Natural killer cell (primary cell): Measurements from ENCODE around the gene ECI2. TPM values are rescaled to one million over a fixed set of nuclear protein-coding genes. Genes with fewer than 3 reads are reported as not detected.

Source experiments
- ATAC-seq, 3 donors: fragments of 150-1000 bp in 2 of 3; fragments of 200-7000 bp in 1 of 3; cut with Tn5 transposase; 1 replicate in 1 of 3; 2 replicates in 2 of 3; pipeline ENCODE4 v1.10.0; 2021; ENCODE audit warnings: mild to moderate bottlenecking in 2 of 3, moderate library complexity in 2 of 3
- DNase-seq, 2 donors: peaks; one replicate each; pipeline versions ENCODE4 v3.0.0 to v3.0.0-alpha.2; 2013 to 2021; ENCODE audit warnings: mixed read lengths in 1 of 2
- H3K27ac ChIP-seq: one replicate; pipeline ENCODE4 v1.5.1; 2013; ENCODE audit warnings: mild to moderate bottlenecking, low read length
- H3K27me3 ChIP-seq: one replicate; pipeline ENCODE4 v1.6.1; 2013; ENCODE audit warnings: low read length; ENCODE audit not compliant: control insufficient read depth, insufficient read depth
- H3K36me3 ChIP-seq: one replicate; pipeline ENCODE4 v1.6.1; 2013; ENCODE audit warnings: low read length; ENCODE audit not compliant: control insufficient read depth, insufficient read depth
- H3K4me1 ChIP-seq: one replicate; pipeline ENCODE4 v1.6.1; 2013; ENCODE audit warnings: low read length; ENCODE audit not compliant: control insufficient read depth, insufficient read depth
- H3K4me3 ChIP-seq: one replicate; pipeline ENCODE4 v1.5.1; 2013; ENCODE audit warnings: low read length
- H3K9me3 ChIP-seq: one replicate; pipeline ENCODE4 v1.6.1; 2013; ENCODE audit warnings: low read length; ENCODE audit not compliant: control insufficient read depth, insufficient read depth
- H3K27ac Mint-ChIP-seq, 2 donors: one replicate each; pipeline ENCODE4 v1.8.0; 2022; ENCODE audit warnings: mild to moderate bottlenecking in 2 of 2, mixed read lengths in 2 of 2, moderate library complexity in 1 of 2
- H3K27me3 Mint-ChIP-seq, 2 donors: one replicate each; pipeline ENCODE4 v1.8.0; 2022; ENCODE audit warnings: low read depth in 2 of 2, mixed read lengths in 2 of 2
- H3K36me3 Mint-ChIP-seq: one replicate; pipeline ENCODE4 v1.8.0; 2022; ENCODE audit warnings: mixed read lengths
- H3K4me1 Mint-ChIP-seq, 2 donors: one replicate each; pipeline ENCODE4 v1.8.0; 2022; ENCODE audit warnings: mixed read lengths in 2 of 2
- H3K4me3 Mint-ChIP-seq: one replicate; pipeline ENCODE4 v1.8.0; 2022; ENCODE audit warnings: mild to moderate bottlenecking, moderate library complexity, mixed read lengths
- H3K9me3 Mint-ChIP-seq, 2 donors: one replicate each; pipeline ENCODE4 v1.8.0; 2022; ENCODE audit warnings: mixed read lengths in 2 of 2
- WGBS: methylation state at CpG from one replicate; pipeline ENCODE4 v1.1.7; 2013; ENCODE audit warnings: missing lambda C conversion rate; ENCODE audit not compliant: insufficient coverage; 5-methylcytosine and 5-hydroxymethylcytosine counted together
- intact Hi-C: fragments of 100-400 bp; cut with micrococcal nuclease; formaldehyde crosslinking; loops from one replicate; pipeline ENCODE4 v1.14.2; 2022
- total RNA-seq, 4 donors: library from RNA; stranded (reverse); fragments of 120-200 nt in 1 of 4; gene quantifications; one replicate each; pipeline versions ENCODE4 v1.2.3 to v1.2.4, GENCODE V29; 2013 to 2022
- TF ChIP-seq, protein P1 (sequence below): fragments of 200-600 bp; IDR thresholded peaks from one replicate; pipeline ENCODE4 v1.8.0; 2022; ENCODE audit warnings: antibody characterized with exemption

ECI2 gene
- total RNA-seq, 3 donors from 2014 or later (not counting 1 experiment from before 2014, with no cell fraction given), result 17.2 to 21.6 (median 19.6) TPM

DNA sequence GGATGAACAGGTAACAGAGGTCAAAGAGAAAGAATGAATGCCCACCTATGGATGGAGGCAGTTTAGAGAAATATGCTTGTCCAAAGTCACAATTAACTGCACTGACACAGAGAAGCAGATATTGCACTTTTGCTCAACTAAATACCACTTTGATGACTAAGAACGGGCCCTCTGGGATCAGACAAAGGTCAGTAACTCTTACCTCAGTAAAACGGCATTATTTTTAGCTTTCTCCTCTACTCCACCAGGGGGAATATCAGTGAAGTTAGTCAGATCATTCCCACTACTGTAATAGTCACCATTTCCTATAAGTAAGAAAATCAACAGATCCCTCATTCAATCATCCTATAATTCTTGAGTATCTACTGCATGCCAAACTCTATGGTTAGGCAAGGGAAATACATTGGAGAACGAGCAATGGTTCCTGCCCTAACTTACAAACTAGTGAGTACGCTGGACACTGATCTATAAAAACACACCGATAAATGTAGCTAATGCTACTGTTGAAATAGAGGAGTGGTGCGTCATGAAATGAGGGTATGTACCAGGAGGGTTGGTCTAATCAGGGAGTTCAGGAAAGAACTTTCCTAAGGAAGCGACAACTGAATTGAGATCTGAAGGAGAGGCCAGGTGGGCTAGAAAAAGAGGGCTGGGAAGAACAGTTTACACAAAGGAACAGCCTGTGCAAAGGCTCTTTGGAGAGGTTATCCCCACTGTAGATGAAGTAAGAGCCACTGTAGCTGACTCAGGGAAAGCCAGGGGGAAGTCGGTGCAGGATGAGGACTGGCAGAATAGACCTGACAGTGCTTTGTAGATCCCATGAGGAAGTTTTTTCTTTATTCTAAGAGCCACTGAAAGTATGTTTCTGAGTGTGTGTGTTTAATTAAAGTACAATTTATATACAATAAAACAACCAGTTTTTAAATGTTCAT is 9.2 kb downstream of the ECI2 start:
- TF ChIP-seq, protein P1, sequence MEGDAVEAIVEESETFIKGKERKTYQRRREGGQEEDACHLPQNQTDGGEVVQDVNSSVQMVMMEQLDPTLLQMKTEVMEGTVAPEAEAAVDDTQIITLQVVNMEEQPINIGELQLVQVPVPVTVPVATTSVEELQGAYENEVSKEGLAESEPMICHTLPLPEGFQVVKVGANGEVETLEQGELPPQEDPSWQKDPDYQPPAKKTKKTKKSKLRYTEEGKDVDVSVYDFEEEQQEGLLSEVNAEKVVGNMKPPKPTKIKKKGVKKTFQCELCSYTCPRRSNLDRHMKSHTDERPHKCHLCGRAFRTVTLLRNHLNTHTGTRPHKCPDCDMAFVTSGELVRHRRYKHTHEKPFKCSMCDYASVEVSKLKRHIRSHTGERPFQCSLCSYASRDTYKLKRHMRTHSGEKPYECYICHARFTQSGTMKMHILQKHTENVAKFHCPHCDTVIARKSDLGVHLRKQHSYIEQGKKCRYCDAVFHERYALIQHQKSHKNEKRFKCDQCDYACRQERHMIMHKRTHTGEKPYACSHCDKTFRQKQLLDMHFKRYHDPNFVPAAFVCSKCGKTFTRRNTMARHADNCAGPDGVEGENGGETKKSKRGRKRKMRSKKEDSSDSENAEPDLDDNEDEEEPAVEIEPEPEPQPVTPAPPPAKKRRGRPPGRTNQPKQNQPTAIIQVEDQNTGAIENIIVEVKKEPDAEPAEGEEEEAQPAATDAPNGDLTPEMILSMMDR, result no peak
- H3K36me3 ChIP-seq, result peaks cover 64% of the 10 kb centered on the region
- H3K9me3 Mint-ChIP-seq, result no peaks in the 10 kb centered on the region
- no peaks in the 10 kb centered on the region for H3K9me3 ChIP-seq
- intact Hi-C loops, result no loop called here
- H3K4me1 ChIP-seq, result no peaks in the 10 kb centered on the region
- no peaks in the 10 kb centered on the region for H3K27me3 Mint-ChIP-seq
- peaks cover 17% of the 10 kb centered on the region for H3K36me3 Mint-ChIP-seq
- H3K4me1 Mint-ChIP-seq, result no peaks in the 10 kb centered on the region
- H3K4me3 ChIP-seq, result no peak overlapping the region
- peak in 1 of 2 donors; percentile 10 for DNase-seq
- H3K4me3 Mint-ChIP-seq, result no peak overlapping the region
- no peak for ATAC-seq
- no peak overlapping the region for H3K27ac ChIP-seq
- 94% methylated on average over 7 of the region's 8 CpGs for WGBS
- H3K27me3 ChIP-seq, result no peaks in the 10 kb centered on the region
- H3K27ac Mint-ChIP-seq, result no peak overlapping the region

DNA sequence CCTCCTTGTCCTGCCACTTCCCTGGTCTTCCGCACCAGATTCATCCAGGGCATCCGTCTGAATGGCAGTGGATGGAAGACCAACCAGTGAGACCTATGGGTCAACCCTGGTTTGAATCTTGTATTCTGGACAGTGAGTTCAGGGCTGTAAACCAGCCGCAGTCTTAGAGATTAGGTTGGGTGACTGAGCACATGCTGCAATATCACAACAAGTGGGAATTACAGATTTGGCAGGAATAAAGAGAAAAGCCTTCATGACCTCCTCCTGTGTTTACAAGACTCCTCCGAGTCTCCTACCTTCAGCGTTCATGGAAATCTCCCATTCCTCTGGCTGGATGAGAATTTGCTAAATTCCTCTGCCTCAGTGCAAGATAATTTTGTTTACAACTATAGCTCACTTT is 9.9 kb downstream of the ECI2 start:
- Histone ChIP-seq H3K9me3 (no peaks in the 10 kb centered on the region), H3K27me3 (no peaks in the 10 kb centered on the region), H3K27ac (no peak overlapping the region), H3K36me3 (peaks cover 67% of the 10 kb centered on the region), H3K4me3 (no peak overlapping the region), H3K4me1 (no peaks in the 10 kb centered on the region)
- no peak for ATAC-seq
- 98% methylated on average over 5 of the region's 5 CpGs for WGBS
- no peak for DNase-seq
- intact Hi-C loops, result no loop called here
- Mint-ChIP-seq H3K4me3 (no peak overlapping the region), H3K9me3 (no peaks in the 10 kb centered on the region), H3K36me3 (peaks cover 20% of the 10 kb centered on the region), H3K27ac (no peak overlapping the region), H3K27me3 (no peaks in the 10 kb centered on the region), H3K4me1 (no peaks in the 10 kb centered on the region)
- TF ChIP-seq, protein P1, result no peak

DNA sequence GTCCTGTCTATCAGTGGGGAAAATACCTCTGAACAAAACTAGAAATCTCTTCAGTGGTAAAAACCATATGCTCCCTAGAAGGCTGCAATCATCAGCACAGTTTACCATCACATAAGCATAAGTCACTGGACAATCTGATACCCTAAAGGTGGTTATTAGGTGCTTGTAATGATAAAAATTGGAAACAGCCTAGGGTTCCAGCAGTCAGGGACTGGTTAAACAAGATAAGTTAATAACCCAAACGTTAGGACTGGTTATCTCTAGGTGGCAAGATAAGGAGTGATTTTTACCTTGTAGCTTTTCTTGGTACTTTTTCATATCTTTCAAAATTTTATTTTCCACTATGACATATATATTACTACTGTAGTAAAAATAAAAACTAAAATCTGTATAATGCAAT is 11.0 kb downstream of the ECI2 start:
- no peak overlapping the region for H3K4me3 ChIP-seq
- intact Hi-C loops, result no loop called here

More for the DNA sequence above, 11.0 kb downstream of the ECI2 start:
- H3K4me1 Mint-ChIP-seq, result no peaks in the 10 kb centered on the region
- H3K27me3 Mint-ChIP-seq, result no peaks in the 10 kb centered on the region
- H3K27ac Mint-ChIP-seq, result no peak overlapping the region
- DNase-seq (no peak), ATAC-seq (no peak)
- H3K27ac ChIP-seq, result no peak overlapping the region
- no peaks in the 10 kb centered on the region for H3K4me1 ChIP-seq
- peaks cover 9% of the 10 kb centered on the region for H3K36me3 Mint-ChIP-seq
- H3K9me3 ChIP-seq, result no peaks in the 10 kb centered on the region
- H3K27me3 ChIP-seq, result no peaks in the 10 kb centered on the region
- H3K4me3 Mint-ChIP-seq, result no peak overlapping the region
- H3K9me3 Mint-ChIP-seq, result no peaks in the 10 kb centered on the region
- H3K36me3 ChIP-seq, result peaks cover 62% of the 10 kb centered on the region
- WGBS, result no CpG with 5 or more reads among the region's 1 CpG
- TF ChIP-seq, protein P1, result no peak
